K562 (cell line): ENCODE results near the gene RASGEF1C.
"Not testable (repeated sequence)": the region's sequence is repeated elsewhere in the genome, so short reads cannot be mapped to it uniquely, and the experiment has no call there.

Experiments
- CTCF ChIP-seq, 3 experiments: IDR thresholded peaks in 2 of 3; conservative IDR thresholded peaks in 1 of 3; 2 replicates each; pipeline ENCODE4 v1.5.1; 2011 to 2012; ENCODE audit warnings: low read length in 3 of 3, mild to moderate bottlenecking in 3 of 3, control low read depth in 2 of 3, improper control_type of control experiment in 1 of 3, inconsistent platforms in 1 of 3, low read depth in 1 of 3, mixed read lengths in 1 of 3, moderate library complexity in 1 of 3; ENCODE audit not compliant: insufficient read depth in 2 of 3
- E2F1 ChIP-seq: sonication (generic); formaldehyde crosslinking; IDR thresholded peaks from 2 replicates; pipeline ENCODE4 v1.8.1; 2023; ENCODE audit warnings: mild to moderate bottlenecking, missing genetic modification reagents, moderate library complexity
- GABPA ChIP-seq: fragments of 200-800 bp; sonication (Bioruptor generic); conservative IDR thresholded peaks from 2 replicates; pipeline ENCODE4 v1.6.1; 2016; ENCODE audit warnings: low read depth, missing genetic modification characterization, missing compliant biosample characterization
- JUN ChIP-seq, 2 experiments: sonication (generic) in 1 of 2; formaldehyde crosslinking in 1 of 2; IDR thresholded peaks; 2 replicates each; pipeline versions ENCODE4 v1.6.1 to v1.8.0; 2012 to 2022; ENCODE audit warnings: borderline replicate concordance in 2 of 2, mild to moderate bottlenecking in 2 of 2, improper control_type of control experiment in 1 of 2, low read depth in 1 of 2, low read length in 1 of 2, missing genetic modification reagents in 1 of 2
- MEF2D ChIP-seq: conservative IDR thresholded peaks from 2 replicates; pipeline ENCODE4 v1.6.1; 2016; ENCODE audit warnings: low read depth, missing genetic modification characterization, missing compliant biosample characterization
- MYC ChIP-seq, 2 experiments: fragments of 250-450 bp in 1 of 2; sonication (Bioruptor Pico) in 1 of 2; IDR thresholded peaks; 2 replicates each; pipeline versions ENCODE4 v1.5.1 to v1.6.1; 2012 to 2021; ENCODE audit warnings: low read depth in 2 of 2, borderline replicate concordance in 1 of 2, improper control_type of control experiment in 1 of 2, low read length in 1 of 2, mild to moderate bottlenecking in 1 of 2, moderate library complexity in 1 of 2
- PCBP2 ChIP-seq: fragments of 200-400 bp; formaldehyde crosslinking; IDR thresholded peaks from 2 replicates; pipeline ENCODE4 v1.6.1; 2018; ENCODE audit warnings: low read length, low read depth, mild to moderate bottlenecking, moderate library complexity; ENCODE audit not compliant: poor library complexity, severe bottlenecking
- RAD21 ChIP-seq, 2 experiments: fragments of 250-450 bp in 1 of 2; fragments of 450-650 bp in 1 of 2; sonication (Bioruptor Pico) in 1 of 2; formaldehyde crosslinking in 1 of 2; IDR thresholded peaks in 1 of 2; conservative IDR thresholded peaks in 1 of 2; 2 replicates each; pipeline versions ENCODE4 v1.4.0 to v1.8.0; 2020 to 2022; ENCODE audit warnings: mild to moderate bottlenecking in 2 of 2, moderate library complexity in 1 of 2
- REST ChIP-seq, 2 experiments: fragments of 450-650 bp; formaldehyde crosslinking in 1 of 2; IDR thresholded peaks; 2 replicates each; pipeline versions ENCODE4 v1.4.0 to v1.6.1; 2014 to 2020; ENCODE audit warnings: mild to moderate bottlenecking in 2 of 2, borderline replicate concordance in 1 of 2, low read depth in 1 of 2

- not testable (repeated sequence) for TF ChIP-seq MYC (IDR thresholded peaks at IDR 0.05; ENCODE audit: low read depth, low read length); MYC (CRISPR knock-in tag; IDR thresholded peaks at IDR 0.05; ENCODE audit: borderline replicate concordance, low read depth); PCBP2; MEF2D (tag); REST (IDR thresholded peaks at IDR 0.05; ENCODE audit: borderline replicate concordance); REST (CRISPR knock-in tag; IDR thresholded peaks at IDR 0.05; ENCODE audit: low read depth); CTCF (IDR thresholded peaks at IDR 0.05 in 2 of 3, conservative IDR thresholded peaks at IDR 0.05 in 1 of 3; ENCODE audit: insufficient read depth in 2 of 3, low read depth in 1 of 3, low read length in 3 of 3); JUN (IDR thresholded peaks at IDR 0.05; ENCODE audit: borderline replicate concordance, low read depth, low read length); JUN (CRISPR knock-in tag; IDR thresholded peaks at IDR 0.05; ENCODE audit: borderline replicate concordance); RAD21 (CRISPR knock-in tag; conservative IDR thresholded peaks at IDR 0.05 in 1 of 2, IDR thresholded peaks at IDR 0.05 in 1 of 2); GABPA (tag); E2F1
These were observed 1.1 kb upstream of the RASGEF1C start for GRCh38 chr5:180210077-180210476.
